Fibroblast of lung (primary cell): ENCODE measurements around the gene PAM.

Experiments used
- EZH2 ChIP-seq: IDR thresholded peaks from 2 replicates; pipeline ENCODE4 v1.5.1; 2012; ENCODE audit warnings: low read length, control low read depth, mild to moderate bottlenecking; ENCODE audit errors: missing control alignments
- TF ChIP-seq, protein P1 (sequence below), 2 donors: IDR thresholded peaks in 1 of 2; conservative IDR thresholded peaks in 1 of 2; 1 replicate in 1 of 2; 2 replicates in 1 of 2; pipeline ENCODE4 v1.5.1; 2011 to 2012; ENCODE audit warnings: low read length in 2 of 2, control low read depth in 1 of 2, inconsistent platforms in 1 of 2, low read depth in 1 of 2, mild to moderate bottlenecking in 1 of 2

DNA sequence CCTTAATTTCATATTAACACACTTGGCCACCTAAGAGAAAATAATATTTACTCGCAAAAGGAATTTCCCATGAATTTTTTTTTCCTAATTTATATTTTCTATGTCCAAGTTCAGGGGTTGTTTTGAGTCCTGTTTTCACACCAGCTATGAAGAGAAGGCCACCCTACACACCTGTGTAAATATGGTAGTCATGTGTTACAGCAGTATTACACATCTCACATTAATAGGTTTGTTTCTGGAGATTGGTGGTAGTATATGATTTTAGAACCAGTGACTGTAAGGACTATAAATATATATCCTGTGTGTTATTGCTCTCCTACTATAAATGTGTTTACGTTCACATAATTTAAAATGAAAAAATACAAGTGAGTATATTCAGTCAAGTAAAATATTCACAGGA is 147.5 kb downstream of the PAM start:
- TF ChIP-seq, protein P1, sequence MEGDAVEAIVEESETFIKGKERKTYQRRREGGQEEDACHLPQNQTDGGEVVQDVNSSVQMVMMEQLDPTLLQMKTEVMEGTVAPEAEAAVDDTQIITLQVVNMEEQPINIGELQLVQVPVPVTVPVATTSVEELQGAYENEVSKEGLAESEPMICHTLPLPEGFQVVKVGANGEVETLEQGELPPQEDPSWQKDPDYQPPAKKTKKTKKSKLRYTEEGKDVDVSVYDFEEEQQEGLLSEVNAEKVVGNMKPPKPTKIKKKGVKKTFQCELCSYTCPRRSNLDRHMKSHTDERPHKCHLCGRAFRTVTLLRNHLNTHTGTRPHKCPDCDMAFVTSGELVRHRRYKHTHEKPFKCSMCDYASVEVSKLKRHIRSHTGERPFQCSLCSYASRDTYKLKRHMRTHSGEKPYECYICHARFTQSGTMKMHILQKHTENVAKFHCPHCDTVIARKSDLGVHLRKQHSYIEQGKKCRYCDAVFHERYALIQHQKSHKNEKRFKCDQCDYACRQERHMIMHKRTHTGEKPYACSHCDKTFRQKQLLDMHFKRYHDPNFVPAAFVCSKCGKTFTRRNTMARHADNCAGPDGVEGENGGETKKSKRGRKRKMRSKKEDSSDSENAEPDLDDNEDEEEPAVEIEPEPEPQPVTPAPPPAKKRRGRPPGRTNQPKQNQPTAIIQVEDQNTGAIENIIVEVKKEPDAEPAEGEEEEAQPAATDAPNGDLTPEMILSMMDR (conservative IDR thresholded peaks at IDR 0.05 in 1 of 2, IDR thresholded peaks at IDR 0.05 in 1 of 2; ENCODE audit: low read depth in 1 of 2, low read length in 2 of 2): no peak
- TF ChIP-seq EZH2: no peak
